A549 (cell line): Measurements from ENCODE around the gene MYOD1. TPM values are rescaled to one million over a fixed set of nuclear protein-coding genes. Genes with fewer than 3 reads are reported as not detected.

Source experiments
- ATAC-seq, 2 experiments: fragments of 200-7000 bp in 1 of 2; fragments of >200 bp in 1 of 2; cut with Nextera tagmentation in 1 of 2; cut with Tn5 transposase in 1 of 2; 3 replicates each; pipeline versions ENCODE4 v1.8.0 to v1.9.1; 2018 to 2020; ENCODE audit warnings: mild to moderate bottlenecking in 1 of 2, moderate library complexity in 1 of 2
- CTCF ChIA-PET: fragments of 300-600 bp; sonication (Branson Sonifier 250); formaldehyde crosslinking; extraction: SDS; loops from one replicate; lab custom pipeline; 2021; ENCODE audit warnings: antibody characterized with exemption, inconsistent platforms; lab: Yijun Ruan, JAX
- POLR2A ChIA-PET: fragments of 350-600 bp; formaldehyde crosslinking; extraction: SDS; loops from one replicate; lab custom pipeline; 2021; ENCODE audit warnings: antibody characterized with exemption, inconsistent platforms; lab: Yijun Ruan, JAX
- DNase-seq, 2 experiments: peaks; one replicate each; pipeline versions ENCODE4 v3.0.0 to v3.0.0-alpha.2; 2011 to 2016; ENCODE audit warnings: low read depth in 1 of 2, low spot score in 1 of 2
- FAIRE-seq: peaks from 2 replicates; lab custom pipeline; 2011; peaks lifted over from hg19 to GRCh38; lab: Jason Lieb, UNC
- H3K27ac ChIP-seq, 2 experiments: fragments of >200 bp; sonication (Bioruptor Twin); formaldehyde crosslinking; 3 replicates each; pipeline ENCODE4 v1.5.1; 2016 to 2017
- H3K4me1 ChIP-seq: fragments of >200 bp; sonication (Bioruptor Twin); formaldehyde crosslinking; 3 replicates; pipeline ENCODE4 v1.6.1; 2016
- H3K4me2 ChIP-seq: fragments of >200 bp; sonication (Bioruptor Twin); formaldehyde crosslinking; 3 replicates; pipeline ENCODE4 v1.6.1; 2016
- H3K4me3 ChIP-seq: fragments of >200 bp; sonication (Bioruptor Twin); formaldehyde crosslinking; 3 replicates; pipeline ENCODE4 v1.5.1; 2016
- H3K9me3 ChIP-seq: fragments of >200 bp; sonication (Bioruptor Twin); formaldehyde crosslinking; 3 replicates; pipeline ENCODE4 v1.6.1; 2016
- ATOH8 ChIP-seq: fragments of 250-450 bp; sonication (Bioruptor Pico); IDR thresholded peaks from 2 replicates; pipeline ENCODE4 v1.5.0; 2020; ENCODE audit warnings: low read depth, mild to moderate bottlenecking, moderate library complexity
- BHLHE40 ChIP-seq: IDR thresholded peaks from 2 replicates; pipeline ENCODE4 v1.6.1; 2012; ENCODE audit warnings: low read depth, low read length, inconsistent platforms
- CEBPB ChIP-seq, 2 experiments: fragments of >200 bp in 1 of 2; sonication (Bioruptor Twin) in 1 of 2; formaldehyde crosslinking in 1 of 2; IDR thresholded peaks; 2 replicates each; pipeline ENCODE4 v1.6.1; 2012 to 2016
- EHF ChIP-seq: fragments of 250-450 bp; sonication (Bioruptor Pico); IDR thresholded peaks from 2 replicates; pipeline ENCODE4 v1.5.0; 2020; ENCODE audit warnings: mild to moderate bottlenecking
- EHMT2 ChIP-seq: fragments of 200-600 bp; sonication (generic); IDR thresholded peaks from 2 replicates; pipeline ENCODE4 v1.6.1; 2016; ENCODE audit warnings: antibody characterized with exemption, low read depth, mild to moderate bottlenecking, moderate library complexity
- EP300 ChIP-seq, 2 experiments: fragments of >200 bp; sonication (Bioruptor Twin); formaldehyde crosslinking; IDR thresholded peaks; 2 replicates in 1 of 2; 3 replicates in 1 of 2; pipeline ENCODE4 v1.6.1; 2016 to 2017
- FOXS1 ChIP-seq: fragments of 250-450 bp; sonication (Bioruptor Pico); IDR thresholded peaks from 2 replicates; pipeline ENCODE4 v1.5.0; 2020; ENCODE audit warnings: mild to moderate bottlenecking, moderate library complexity
- GATA3 ChIP-seq: IDR thresholded peaks from 2 replicates; pipeline ENCODE4 v1.6.1; 2012; ENCODE audit warnings: borderline replicate concordance
- HDAC2 ChIP-seq: fragments of 200-600 bp; sonication (generic); IDR thresholded peaks from 2 replicates; pipeline ENCODE4 v1.6.1; 2016
- HES2 ChIP-seq: fragments of >200 bp; sonication (Bioruptor Twin); formaldehyde crosslinking; IDR thresholded peaks from 2 replicates; pipeline ENCODE4 v1.6.1; 2016
- HEYL ChIP-seq: fragments of 250-450 bp; sonication (Bioruptor Pico); IDR thresholded peaks from 2 replicates; pipeline ENCODE4 v1.8.0; 2021; ENCODE audit warnings: mild to moderate bottlenecking, moderate library complexity
- HOXA7 ChIP-seq: fragments of 250-450 bp; sonication (Bioruptor Pico); IDR thresholded peaks from 2 replicates; pipeline ENCODE4 v1.5.0; 2020; ENCODE audit warnings: mild to moderate bottlenecking, moderate library complexity
- JUNB ChIP-seq: fragments of >200 bp; sonication (Bioruptor Twin); formaldehyde crosslinking; IDR thresholded peaks from 2 replicates; pipeline ENCODE4 v1.6.1; 2016
- KDM1A ChIP-seq: fragments of 200-600 bp; sonication (generic); IDR thresholded peaks from 2 replicates; pipeline ENCODE4 v1.6.1; 2016; ENCODE audit warnings: low read depth, mild to moderate bottlenecking
- MAFK ChIP-seq: fragments of 450-650 bp; IDR thresholded peaks from 2 replicates; pipeline ENCODE4 v1.6.1; 2014; ENCODE audit not compliant: partially characterized antibody
- MAX ChIP-seq: IDR thresholded peaks from 2 replicates; pipeline ENCODE4 v1.6.1; 2012
- MAZ ChIP-seq: fragments of 150-350 bp; IDR thresholded peaks from 2 replicates; pipeline ENCODE4 v1.6.1; 2014; ENCODE audit warnings: antibody characterized with exemption, low read depth, low read length, borderline replicate concordance
- MYC ChIP-seq: IDR thresholded peaks from 2 replicates; pipeline ENCODE4 v1.6.1; 2012; ENCODE audit warnings: mild to moderate bottlenecking, inconsistent platforms, low read length, improper control_type of control experiment, borderline replicate concordance
- NFE2L2 ChIP-seq: fragments of 150-350 bp; conservative IDR thresholded peaks from 2 replicates; pipeline ENCODE4 v1.6.1; 2014; ENCODE audit warnings: low read length
- POLR2AphosphoS2 ChIP-seq: conservative IDR thresholded peaks from 2 replicates; pipeline ENCODE4 v1.6.1; 2012; ENCODE audit warnings: low read length, improper control_type of control experiment, inconsistent platforms
- RCOR1 ChIP-seq: fragments of 150-350 bp; IDR thresholded peaks from 2 replicates; pipeline ENCODE4 v1.6.1; 2014; ENCODE audit warnings: antibody characterized with exemption, low read length, low read depth
- TFCP2L1 ChIP-seq: fragments of 250-450 bp; sonication (Bioruptor Pico); IDR thresholded peaks from 2 replicates; pipeline ENCODE4 v1.5.0; 2021; ENCODE audit warnings: mild to moderate bottlenecking
- TP53 ChIP-seq: fragments of 250-450 bp; sonication (Bioruptor Pico); IDR thresholded peaks from 2 replicates; pipeline ENCODE4 v1.5.0; 2021; ENCODE audit warnings: mild to moderate bottlenecking, moderate library complexity
- ZFP36 ChIP-seq: fragments of 450-650 bp; IDR thresholded peaks from 2 replicates; pipeline ENCODE4 v1.6.1; 2014; ENCODE audit warnings: borderline replicate concordance; ENCODE audit not compliant: partially characterized antibody
- WGBS: methylation state at CpG from one replicate; pipeline ENCODE4 v1.1.6; 2017; ENCODE audit errors: missing lambda C conversion rate; 5-methylcytosine and 5-hydroxymethylcytosine counted together
- polyA plus RNA-seq, 4 experiments: library from polyadenylated mRNA; depleted of rRNA in 3 of 4; stranded (reverse); fragments of >200 nt; fragmentation: RNase III in 1 of 4; extraction: RNeasy Plus Mini Kit Qiagen cat#74134 plus additional on column Dnase treatment in 1 of 4; gene quantifications; 2 replicates in 3 of 4; 3 replicates in 1 of 4; pipeline ENCODE4 v1.2.3, GENCODE V29; 2011 to 2017
- TF ChIP-seq, protein P1 (sequence below): IDR thresholded peaks from 2 replicates; pipeline ENCODE4 v1.6.1; 2012; ENCODE audit warnings: low read depth, borderline replicate concordance
- TF ChIP-seq, protein P2 (sequence below): fragments of 450-650 bp; IDR thresholded peaks from 2 replicates; pipeline ENCODE4 v1.6.1; 2014; ENCODE audit warnings: antibody characterized with exemption
- TF ChIP-seq, protein P3 (sequence below): fragments of >200 bp; sonication (Bioruptor Twin); formaldehyde crosslinking; IDR thresholded peaks from 3 replicates; pipeline ENCODE4 v1.5.1; 2016

MYOD1 gene
- polyA plus RNA-seq, 2 of the 4 experiments (the other 2 are of a cell fraction): not detected

GRCh38 chr11:17691550-17691949 is 27.8 kb upstream of the MYOD1 start (continued):
- TF ChIP-seq MAFK (no peak), RCOR1 (no peak)
- TF ChIP-seq, all 56 proteins: peak for 0

- WGBS: 17% methylated on average over 10 of the region's 10 CpGs
- ATAC-seq (no peak), FAIRE-seq (no peak), DNase-seq (no peak)
- TF ChIP-seq, protein P1, sequence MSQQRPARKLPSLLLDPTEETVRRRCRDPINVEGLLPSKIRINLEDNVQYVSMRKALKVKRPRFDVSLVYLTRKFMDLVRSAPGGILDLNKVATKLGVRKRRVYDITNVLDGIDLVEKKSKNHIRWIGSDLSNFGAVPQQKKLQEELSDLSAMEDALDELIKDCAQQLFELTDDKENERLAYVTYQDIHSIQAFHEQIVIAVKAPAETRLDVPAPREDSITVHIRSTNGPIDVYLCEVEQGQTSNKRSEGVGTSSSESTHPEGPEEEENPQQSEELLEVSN: no peak
- TF ChIP-seq POLR2AphosphoS2 (no peak), NFE2L2 (no peak), MAX (no peak), JUNB (no peak), HEYL (CRISPR knock-in tag) (no peak), GATA3 (no peak), MYC (no peak), EHF (no peak), CEBPB (IDR thresholded peaks at IDR 0.05) (no peak), HES2 (no peak), MAZ (no peak), ATOH8 (CRISPR knock-in tag) (no peak), TP53 (CRISPR knock-in tag) (no peak), BHLHE40 (no peak), KDM1A (no peak)
- TF ChIP-seq, protein P2, sequence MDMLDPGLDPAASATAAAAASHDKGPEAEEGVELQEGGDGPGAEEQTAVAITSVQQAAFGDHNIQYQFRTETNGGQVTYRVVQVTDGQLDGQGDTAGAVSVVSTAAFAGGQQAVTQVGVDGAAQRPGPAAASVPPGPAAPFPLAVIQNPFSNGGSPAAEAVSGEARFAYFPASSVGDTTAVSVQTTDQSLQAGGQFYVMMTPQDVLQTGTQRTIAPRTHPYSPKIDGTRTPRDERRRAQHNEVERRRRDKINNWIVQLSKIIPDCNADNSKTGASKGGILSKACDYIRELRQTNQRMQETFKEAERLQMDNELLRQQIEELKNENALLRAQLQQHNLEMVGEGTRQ: no peak
- TF ChIP-seq, protein P3, sequence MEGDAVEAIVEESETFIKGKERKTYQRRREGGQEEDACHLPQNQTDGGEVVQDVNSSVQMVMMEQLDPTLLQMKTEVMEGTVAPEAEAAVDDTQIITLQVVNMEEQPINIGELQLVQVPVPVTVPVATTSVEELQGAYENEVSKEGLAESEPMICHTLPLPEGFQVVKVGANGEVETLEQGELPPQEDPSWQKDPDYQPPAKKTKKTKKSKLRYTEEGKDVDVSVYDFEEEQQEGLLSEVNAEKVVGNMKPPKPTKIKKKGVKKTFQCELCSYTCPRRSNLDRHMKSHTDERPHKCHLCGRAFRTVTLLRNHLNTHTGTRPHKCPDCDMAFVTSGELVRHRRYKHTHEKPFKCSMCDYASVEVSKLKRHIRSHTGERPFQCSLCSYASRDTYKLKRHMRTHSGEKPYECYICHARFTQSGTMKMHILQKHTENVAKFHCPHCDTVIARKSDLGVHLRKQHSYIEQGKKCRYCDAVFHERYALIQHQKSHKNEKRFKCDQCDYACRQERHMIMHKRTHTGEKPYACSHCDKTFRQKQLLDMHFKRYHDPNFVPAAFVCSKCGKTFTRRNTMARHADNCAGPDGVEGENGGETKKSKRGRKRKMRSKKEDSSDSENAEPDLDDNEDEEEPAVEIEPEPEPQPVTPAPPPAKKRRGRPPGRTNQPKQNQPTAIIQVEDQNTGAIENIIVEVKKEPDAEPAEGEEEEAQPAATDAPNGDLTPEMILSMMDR: no peak
- no peak overlapping the region for H3K27ac ChIP-seq
- no peaks in the 10 kb centered on the region for H3K9me3 ChIP-seq
- ChIA-PET POLR2A (no interaction called here), CTCF (no interaction called here)
- no peak overlapping the region for H3K4me3 ChIP-seq
- H3K4me2 ChIP-seq: no peak overlapping the region
- no peaks in the 10 kb centered on the region for H3K4me1 ChIP-seq
Measured at GRCh38 chr11:17691976-17692375, 27.4 kb upstream of the MYOD1 start.

- Histone ChIP-seq H3K9me3 (no peaks in the 10 kb centered on the region), H3K4me3 (no peak overlapping the region), H3K4me2 (no peak overlapping the region), H3K27ac (no peak overlapping the region), H3K4me1 (no peaks in the 10 kb centered on the region)
- ChIA-PET CTCF (no interaction called here), POLR2A (no interaction called here)
- WGBS: 43% methylated on average over 7 of the region's 7 CpGs
- no peak for ATAC-seq
- DNase-seq: no peak
- FAIRE-seq: no peak
- no peak for TF ChIP-seq TFCP2L1
- no peak for TF ChIP-seq BHLHE40
- TF ChIP-seq, protein P3: no peak
- no peak for TF ChIP-seq HOXA7 (CRISPR knock-in tag)
- TF ChIP-seq RCOR1: no peak
- TF ChIP-seq ZFP36: no peak
- TF ChIP-seq FOXS1 (CRISPR knock-in tag): no peak
- TF ChIP-seq, protein P2: no peak
- TF ChIP-seq MAFK: no peak
- TF ChIP-seq HDAC2: no peak
- TF ChIP-seq EP300 (IDR thresholded peaks at IDR 0.05): no peak
- no peak for TF ChIP-seq TP53 (CRISPR knock-in tag)
- TF ChIP-seq EHMT2: no peak
- no peak for TF ChIP-seq EHF
- no peak for TF ChIP-seq HEYL (CRISPR knock-in tag)
- TF ChIP-seq MAX: no peak
Measured at GRCh38 chr11:17692931-17693330, 26.4 kb upstream of the MYOD1 start.
